ENCODE results near the gene APMAP.

GRCh38 chr20:25031241-25031640, 38.7 kb upstream of the APMAP start:
- TF ChIP-seq, protein P1, sequence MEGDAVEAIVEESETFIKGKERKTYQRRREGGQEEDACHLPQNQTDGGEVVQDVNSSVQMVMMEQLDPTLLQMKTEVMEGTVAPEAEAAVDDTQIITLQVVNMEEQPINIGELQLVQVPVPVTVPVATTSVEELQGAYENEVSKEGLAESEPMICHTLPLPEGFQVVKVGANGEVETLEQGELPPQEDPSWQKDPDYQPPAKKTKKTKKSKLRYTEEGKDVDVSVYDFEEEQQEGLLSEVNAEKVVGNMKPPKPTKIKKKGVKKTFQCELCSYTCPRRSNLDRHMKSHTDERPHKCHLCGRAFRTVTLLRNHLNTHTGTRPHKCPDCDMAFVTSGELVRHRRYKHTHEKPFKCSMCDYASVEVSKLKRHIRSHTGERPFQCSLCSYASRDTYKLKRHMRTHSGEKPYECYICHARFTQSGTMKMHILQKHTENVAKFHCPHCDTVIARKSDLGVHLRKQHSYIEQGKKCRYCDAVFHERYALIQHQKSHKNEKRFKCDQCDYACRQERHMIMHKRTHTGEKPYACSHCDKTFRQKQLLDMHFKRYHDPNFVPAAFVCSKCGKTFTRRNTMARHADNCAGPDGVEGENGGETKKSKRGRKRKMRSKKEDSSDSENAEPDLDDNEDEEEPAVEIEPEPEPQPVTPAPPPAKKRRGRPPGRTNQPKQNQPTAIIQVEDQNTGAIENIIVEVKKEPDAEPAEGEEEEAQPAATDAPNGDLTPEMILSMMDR (IDR thresholded peaks at IDR 0.05) = no peak
- TF ChIP-seq POLR2AphosphoS5 (IDR thresholded peaks at IDR 0.05; ENCODE audit: insufficient read depth in 1 of 2, low read depth in 1 of 2) = no peak
